HG03103 (cell line): ENCODE measurements around the gene STRN.

Experiments used
- ATAC-seq: cut with Tn5 transposase; IDR thresholded peaks from one replicate; pipeline ENCODE4 v1.9.1; 2021; ENCODE audit warnings: low read depth; ENCODE audit not compliant: unreplicated experiment

Gene STRN

DNA sequence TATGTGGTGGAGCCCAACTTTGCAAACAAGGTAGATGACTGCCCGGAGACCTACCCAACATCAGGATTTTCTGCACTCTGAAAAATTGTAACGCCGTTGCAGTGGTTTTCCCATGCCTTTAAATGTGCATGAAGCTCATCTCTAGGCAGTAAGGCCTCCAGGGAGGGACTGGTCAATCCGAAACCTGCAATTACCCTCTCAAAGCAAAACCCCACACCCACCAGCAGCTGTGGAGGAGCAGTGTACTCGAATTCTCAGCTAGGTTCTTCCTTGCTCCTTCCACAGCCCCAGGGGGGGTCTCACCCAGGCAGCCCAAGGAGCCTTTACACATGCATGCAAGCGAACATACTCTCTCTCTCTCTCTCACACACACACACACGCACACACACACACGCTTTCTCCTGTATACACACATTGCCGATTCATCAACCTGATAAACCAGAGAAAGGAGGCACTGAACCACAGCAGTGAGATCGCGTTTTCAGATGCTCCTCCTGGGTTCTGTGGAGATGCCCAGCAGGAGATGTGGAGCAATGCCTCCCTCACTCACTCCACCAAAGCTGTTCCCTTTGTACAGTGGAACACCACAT, 160.6 kb downstream of the STRN start:
- no peak for ATAC-seq

DNA sequence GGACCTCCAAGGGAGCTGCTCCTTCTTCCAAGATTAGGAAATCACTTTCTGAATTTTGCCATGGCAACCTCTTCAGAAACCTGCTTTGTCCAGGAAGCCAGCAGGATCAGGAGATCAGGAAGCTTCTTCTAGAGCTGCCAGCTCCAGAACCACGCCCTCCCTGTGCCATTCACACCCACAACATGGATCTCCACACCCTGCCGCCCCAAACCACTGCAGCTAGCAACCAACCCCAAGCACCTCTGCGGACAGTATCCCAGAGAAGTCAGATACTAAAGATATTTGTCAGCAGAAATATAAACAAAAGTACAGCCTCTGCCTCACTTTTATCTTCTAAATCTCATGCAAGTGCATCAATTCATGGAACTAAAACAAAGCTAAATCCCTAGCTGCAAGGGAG, 163.4 kb downstream of the STRN start:
- no peak for ATAC-seq

DNA sequence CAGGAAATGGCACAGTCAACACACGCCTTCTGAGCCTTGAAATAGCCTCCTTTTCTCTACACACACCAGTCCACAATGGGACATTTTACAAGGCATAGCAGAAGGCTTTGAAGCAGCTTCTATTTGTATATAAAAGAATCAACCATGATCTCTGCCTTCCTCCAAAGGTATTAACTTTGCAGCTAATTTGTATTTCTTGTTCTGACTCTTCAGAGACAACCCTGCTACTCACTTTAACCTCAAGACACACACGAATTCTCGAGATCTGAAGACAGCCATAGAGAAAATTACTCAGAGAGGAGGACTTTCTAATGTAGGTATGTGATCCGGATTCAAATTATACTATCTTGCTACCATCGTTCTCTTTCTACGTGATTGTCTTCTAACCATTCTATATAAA, 165.2 kb downstream of the STRN start:
- ATAC-seq: no peak

DNA sequence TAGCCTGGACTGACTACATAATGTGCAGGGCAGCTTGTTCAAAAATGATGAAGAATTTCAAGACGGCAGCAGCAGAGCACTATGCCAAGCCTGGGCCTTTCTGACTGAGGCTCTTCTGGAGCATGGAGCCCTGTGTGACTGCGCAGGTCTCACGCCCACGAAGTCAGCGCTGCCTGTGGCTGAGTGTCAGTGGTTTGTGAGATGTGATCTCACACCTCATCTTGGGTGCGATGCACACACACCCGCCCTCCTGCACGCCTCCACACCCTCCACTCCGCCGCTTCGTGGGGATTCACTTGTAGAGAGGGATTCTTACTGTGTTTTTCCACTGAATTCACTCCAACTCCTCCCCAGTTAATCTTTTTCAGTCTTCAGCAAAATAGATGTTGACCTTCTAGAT, 166.0 kb downstream of the STRN start:
- no peak for ATAC-seq

DNA sequence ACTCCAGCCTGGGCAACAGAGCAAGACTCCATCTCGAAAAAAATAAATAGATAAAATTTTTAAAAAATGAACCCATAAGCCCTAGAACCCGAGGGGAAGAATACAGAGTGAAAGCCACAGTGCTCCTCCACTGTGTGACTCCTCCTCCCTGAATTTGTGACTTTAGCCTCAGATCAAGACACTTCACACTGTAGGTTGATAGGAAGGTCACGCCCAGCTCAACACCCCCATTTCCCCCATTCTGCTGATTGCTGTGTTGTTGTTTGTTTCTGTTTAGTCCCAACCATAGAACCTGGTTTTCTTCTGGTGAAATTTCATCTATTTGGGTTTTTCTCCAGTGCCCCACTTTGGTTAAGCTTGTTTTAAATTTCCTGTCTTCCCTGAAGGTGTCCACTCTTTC, 167.6 kb downstream of the STRN start:
- ATAC-seq: no peak

DNA sequence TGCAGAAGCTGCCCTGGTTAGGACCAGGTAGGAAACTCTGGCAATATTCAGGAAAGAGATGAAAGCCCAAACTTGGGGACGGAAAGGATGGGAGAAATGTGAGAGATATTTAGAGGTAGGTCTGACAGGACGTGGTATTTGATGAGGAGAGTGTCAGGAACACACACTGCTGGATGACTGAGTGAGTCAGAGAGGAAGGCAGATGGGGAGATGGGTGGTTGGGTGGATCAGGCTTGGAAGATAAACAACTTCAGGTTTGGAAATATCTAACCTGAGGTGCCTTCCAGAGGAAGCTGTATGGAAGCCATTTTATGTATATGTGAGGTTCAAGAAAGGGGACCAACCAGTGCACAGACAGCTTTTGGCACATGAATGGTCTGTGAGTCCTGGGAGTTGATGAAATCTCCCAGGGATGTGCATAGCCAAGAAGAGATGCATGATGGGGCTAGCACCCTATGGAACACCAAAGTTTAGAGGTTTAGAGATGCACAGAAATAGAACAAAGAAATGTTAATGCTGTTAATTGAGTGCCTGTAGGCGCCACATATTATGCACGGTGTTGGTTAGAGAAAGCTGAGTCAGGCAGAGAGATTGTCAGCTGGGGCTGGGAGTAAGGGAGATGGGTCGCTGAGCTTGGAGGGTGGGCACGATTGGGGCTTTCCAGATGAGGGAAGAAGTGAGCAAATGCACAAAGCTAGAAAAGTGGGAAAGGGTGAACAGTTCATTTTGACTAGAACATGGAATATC, 168.8 kb downstream of the STRN start:
- ATAC-seq: no peak
